Stimulated activated CD4-positive, alpha-beta T cell treated with anti-CD3 and anti-CD28 coated beads, TNF-alpha, amount 100 ng/mL, for 1 hour (primary cell): Measurements from ENCODE around the gene PRAC2.

Experiments
- DNase-seq, 3 donors: peaks; one replicate each; pipeline ENCODE4 v3.0.0-alpha.2; 2020; ENCODE audit warnings: low read depth in 3 of 3, low spot score in 1 of 3

Gene PRAC2

GRCh38 chr17:48720266-48721008, 2.5 kb upstream of the PRAC2 start:
- no peak for DNase-seq

- DNase-seq: no peak
Measured at GRCh38 chr17:48721009-48721402, 2.0 kb upstream of the PRAC2 start.

DNA sequence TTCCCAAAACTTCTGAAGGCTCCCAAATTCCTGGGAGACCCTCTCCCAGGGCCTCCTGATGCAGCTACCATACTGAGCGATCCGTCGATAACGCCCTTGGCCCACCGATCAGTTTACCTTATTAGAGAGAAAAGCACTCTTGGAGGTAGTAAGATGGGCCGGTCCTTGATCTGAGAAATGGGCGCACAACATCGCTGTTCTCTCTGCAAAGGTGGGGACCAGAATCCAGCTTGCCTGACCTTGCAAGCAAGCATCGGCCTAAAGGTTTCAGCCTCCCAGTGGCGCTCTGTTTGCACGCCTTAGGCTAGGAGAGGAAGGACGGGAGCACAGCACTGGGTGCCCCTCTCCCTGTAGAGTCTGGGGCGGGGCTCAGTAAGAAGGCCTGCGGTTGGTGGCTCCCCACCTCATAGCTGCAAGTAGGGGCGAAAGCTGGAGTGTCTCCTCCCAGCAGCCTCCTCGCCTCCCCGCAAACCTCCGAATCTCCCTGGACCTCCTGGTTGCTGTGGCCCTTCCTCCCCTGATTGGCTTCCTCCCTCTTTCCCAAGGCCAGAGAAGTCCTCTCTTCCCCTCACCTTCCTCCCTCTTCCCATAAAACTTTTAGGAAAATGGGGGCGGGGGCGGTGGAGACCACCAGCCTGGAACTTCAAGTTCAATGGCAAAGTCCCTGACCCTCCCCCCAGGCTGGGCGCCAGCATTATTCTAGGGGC, 631 bp upstream of the PRAC2 start, which contains the start of gene PRAC1:
PRAC1 (minus strand) TSS at position 318 of the 707 bp plus-strand sequence; CDS start at position 192, 126 bp downstream.
- no peak for DNase-seq

DNA sequence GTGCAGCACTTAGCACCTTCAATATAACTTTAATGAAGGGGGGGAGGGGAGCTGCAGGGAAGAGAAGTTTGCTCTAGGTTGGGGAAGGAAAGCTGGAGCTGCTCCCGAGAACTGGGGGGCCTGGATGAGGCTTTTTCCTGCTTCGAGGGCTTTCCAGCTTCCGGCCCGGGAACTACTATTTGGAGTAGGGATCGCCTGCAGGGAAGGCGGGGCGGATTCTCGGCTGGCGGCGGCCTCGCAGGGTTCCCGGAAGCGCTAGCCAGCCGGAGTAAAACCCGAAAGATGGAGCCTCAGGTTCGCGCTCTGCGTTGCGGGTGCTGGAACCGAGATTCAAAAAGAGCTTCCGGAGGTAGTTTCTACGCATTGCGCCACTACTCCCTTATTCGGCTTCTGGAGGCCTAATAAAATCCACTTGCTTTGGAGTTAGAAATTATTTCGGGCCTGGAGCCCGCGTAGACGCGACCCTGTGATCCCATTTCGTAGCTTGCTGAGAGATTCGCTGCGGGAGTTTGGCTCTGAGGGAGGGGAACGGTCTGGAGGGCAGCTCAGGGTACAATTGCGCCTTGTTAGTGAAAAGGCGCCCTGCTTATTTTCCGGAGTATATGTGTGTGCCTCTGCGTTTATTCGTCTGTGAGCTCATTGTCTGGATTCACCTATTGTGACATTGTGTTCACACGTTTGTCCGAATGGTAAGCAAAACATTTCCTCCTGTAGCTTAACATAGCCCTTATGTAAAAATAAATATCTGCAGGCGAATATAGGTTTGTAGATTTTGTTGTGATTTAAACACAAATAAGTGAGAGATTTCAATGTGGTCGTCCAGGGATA, 652 bp downstream of the PRAC2 start:
- no peak for DNase-seq

- peak; percentile 21 to 67 (median 27) for DNase-seq
Measured at GRCh38 chr17:48724251-48725003, 1.4 kb downstream of the PRAC2 start.

- DNase-seq: no peak
Measured at GRCh38 chr17:48725004-48725287, 2.0 kb downstream of the PRAC2 start.

- DNase-seq: no peak
Measured at GRCh38 chr17:48725288-48726064, 2.5 kb downstream of the PRAC2 start.

DNA sequence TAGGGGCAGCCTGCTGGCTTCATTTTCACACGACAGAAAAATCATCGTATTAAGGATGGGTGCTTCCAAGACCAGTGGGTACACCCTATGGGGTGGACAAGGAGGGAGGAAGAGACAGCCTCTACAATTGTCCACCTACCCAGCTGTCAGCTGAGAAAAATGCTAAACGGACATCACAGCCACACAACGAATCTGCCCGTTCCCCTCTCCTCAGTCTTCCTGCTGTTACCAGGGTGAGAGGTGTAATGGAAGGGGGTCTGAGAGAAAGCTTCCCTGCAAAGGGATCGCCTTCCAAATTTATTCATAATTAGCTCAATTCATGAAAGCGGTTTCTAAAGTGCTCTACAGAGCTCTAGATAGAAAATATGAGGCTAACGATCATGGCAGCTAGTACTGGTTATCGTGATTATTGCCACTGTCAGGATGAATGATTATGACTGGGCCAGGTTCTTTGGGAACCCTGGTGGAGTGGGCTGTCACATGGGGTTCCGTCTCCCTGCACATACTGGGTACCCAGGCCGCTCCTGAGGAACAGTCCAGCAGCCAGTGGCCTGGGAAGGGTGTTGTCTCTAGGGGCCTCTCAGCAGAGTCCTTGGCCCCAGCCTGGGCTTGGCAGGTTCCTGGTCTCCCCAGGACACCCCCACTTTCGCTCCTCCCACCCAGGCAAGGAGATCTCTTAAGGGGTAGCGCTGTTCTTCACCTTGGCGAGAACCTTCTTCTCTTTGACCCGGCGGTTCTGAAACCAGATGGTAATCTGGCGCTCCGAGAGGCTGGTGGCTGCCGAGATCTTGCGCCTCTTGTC, 3.3 kb downstream of the PRAC2 start:
- DNase-seq: no peak

GRCh38 chr17:48726916-48727286, 3.9 kb downstream of the PRAC2 start:
- DNase-seq: no peak

- DNase-seq: no peak
Measured at GRCh38 chr17:48727415-48728175, 4.6 kb downstream of the PRAC2 start.

DNA sequence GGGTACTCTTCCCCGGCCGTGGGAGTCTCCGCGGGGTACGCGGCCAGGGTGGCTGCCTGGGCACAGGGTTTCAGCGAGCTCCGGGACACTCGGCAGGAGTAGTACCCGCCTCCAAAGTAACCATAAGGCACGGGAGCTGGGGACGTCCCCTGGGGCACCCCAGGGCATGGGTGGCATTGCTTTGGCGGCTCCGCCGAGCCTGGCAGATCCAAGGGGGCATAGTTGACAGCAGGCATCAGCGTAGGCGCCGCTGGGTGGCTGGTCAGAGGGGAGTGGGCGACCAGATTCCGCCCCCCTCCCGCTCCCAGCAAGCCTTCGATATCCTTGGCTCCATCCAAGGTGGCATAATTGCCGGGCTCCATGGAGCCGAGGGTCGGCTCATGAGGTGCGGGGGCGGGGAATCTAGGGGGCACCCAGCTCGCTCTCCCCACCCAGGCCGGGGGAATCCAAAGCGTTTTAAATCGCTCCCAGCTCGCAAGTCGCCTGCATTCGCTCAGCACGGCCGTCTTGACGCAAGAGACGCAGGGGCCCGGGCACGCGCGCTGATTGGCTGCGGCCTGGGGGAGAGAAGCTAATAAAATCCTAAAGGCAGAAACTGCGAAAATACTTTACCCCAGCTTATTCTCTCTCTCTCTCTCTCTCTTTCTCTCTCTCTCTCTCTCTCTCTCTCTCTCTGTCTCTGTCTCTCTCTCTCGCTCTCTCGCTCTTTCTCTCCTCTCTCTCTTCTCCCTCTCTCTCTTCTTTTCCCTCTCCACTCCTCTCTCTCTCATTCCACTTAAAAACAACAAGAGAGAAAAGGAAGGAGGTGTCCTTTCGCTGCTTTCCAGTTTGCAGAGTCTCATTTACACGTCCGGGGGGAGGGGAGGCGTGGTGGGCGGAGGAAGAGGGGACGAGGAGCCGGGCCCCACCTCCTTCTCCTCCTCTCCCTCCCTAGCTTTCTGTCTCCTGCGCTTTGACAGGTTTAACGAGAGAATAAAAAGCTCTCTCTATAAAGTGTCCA, 5.5 kb downstream of the PRAC2 start, which contains the start of gene HOXB13:
HOXB13 (minus strand) TSS at position 519 of the 1,000 bp plus-strand sequence; CDS start at position 362, 157 bp downstream.
- DNase-seq: no peak

GRCh38 chr17:48729335-48730239, 6.6 kb downstream of the PRAC2 start:
- DNase-seq: no peak

- no peak for DNase-seq
Measured at GRCh38 chr17:48730240-48730550, 7.2 kb downstream of the PRAC2 start.

DNA sequence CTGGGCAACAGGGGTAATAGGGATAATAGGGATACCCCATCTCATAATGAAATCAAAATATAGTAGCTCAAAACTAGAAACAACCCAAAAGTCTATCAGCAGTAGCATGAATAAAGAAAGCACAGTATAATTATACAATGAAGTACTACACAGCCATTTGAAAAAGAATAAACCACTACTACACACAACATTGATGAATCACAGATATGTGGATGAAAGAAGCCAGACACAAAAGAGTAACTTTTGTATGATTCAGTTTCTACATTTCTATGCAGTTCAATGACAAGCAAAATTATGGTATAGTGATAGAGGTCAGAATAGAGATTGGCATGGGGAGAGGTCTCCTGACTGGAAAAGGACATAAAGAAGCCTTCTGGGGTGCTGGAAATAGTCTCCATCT, 8.4 kb downstream of the PRAC2 start:
- DNase-seq: no peak

GRCh38 chr17:48732688-48733629, 10.0 kb downstream of the PRAC2 start:
- DNase-seq: no peak
